GM23338 (cell line): ENCODE measurements around the gene MINDY1.

Experiments
- CREB1 ChIP-seq: fragments of 250-450 bp; sonication (Bioruptor Pico); IDR thresholded peaks from 2 replicates; pipeline ENCODE4 v1.5.0; 2020; ENCODE audit warnings: low read depth, mild to moderate bottlenecking, moderate library complexity
- EZH2 ChIP-seq: fragments of 200-600 bp; sonication (generic); IDR thresholded peaks from one replicate; pipeline ENCODE4 v1.8.0; 2017; ENCODE audit warnings: antibody characterized with exemption, mild to moderate bottlenecking, low read depth; ENCODE audit not compliant: unreplicated experiment
- EZH2phosphoT487 ChIP-seq: fragments of 200-600 bp; sonication (generic); IDR thresholded peaks from one replicate; pipeline ENCODE4 v1.8.1; 2018; ENCODE audit warnings: antibody characterized with exemption; ENCODE audit not compliant: unreplicated experiment
- JUNB ChIP-seq: IDR thresholded peaks from one replicate; pipeline ENCODE4 v1.6.1; 2016; ENCODE audit warnings: antibody characterized with exemption; ENCODE audit not compliant: unreplicated experiment
- POLR2AphosphoS5 ChIP-seq: IDR thresholded peaks from 2 replicates; pipeline ENCODE4 v1.6.1; 2016; ENCODE audit warnings: antibody characterized with exemption, low read depth
- ZNF331 ChIP-seq: fragments of 250-450 bp; sonication (Bioruptor Pico); IDR thresholded peaks from 2 replicates; pipeline ENCODE4 v1.5.0; 2020; ENCODE audit warnings: low read depth, mild to moderate bottlenecking, moderate library complexity
- TF ChIP-seq, protein P1 (sequence below), 2 experiments: fragments of 200-600 bp in 1 of 2; sonication (generic) in 1 of 2; conservative IDR thresholded peaks; 2 replicates each; pipeline versions ENCODE4 v1.5.1 to v1.6.1; 2016 to 2017; ENCODE audit warnings: antibody characterized with exemption in 2 of 2, low read depth in 2 of 2, mild to moderate bottlenecking in 2 of 2, moderate library complexity in 1 of 2
- TF ChIP-seq, protein P2 (sequence below): IDR thresholded peaks from one replicate; pipeline ENCODE4 v1.6.1; 2018; ENCODE audit warnings: antibody characterized with exemption; ENCODE audit not compliant: unreplicated experiment
- TF ChIP-seq, protein P3 (sequence below): IDR thresholded peaks from 2 replicates; pipeline ENCODE4 v1.6.1; 2016; ENCODE audit warnings: antibody characterized with exemption

DNA sequence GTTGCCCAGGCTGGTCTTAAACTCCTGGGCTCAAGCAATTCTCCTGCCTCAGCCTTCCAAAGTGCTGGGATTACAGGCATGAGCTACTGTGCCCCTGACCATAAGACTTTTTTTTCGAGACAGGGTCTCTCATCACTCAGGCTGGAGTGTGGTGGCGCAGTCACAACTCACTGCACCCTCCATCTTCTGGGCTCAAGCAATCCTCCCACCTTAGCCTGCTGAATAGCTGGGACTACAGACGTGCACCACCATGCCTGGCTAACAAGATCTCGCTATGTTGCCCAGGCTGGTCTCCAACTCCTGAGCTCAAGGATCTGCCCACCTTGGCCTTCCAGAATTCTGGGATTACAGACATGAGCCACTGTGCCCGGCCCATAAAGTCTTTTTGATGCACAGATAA is 42.8 kb upstream of the MINDY1 start:
- TF ChIP-seq, protein P1, sequence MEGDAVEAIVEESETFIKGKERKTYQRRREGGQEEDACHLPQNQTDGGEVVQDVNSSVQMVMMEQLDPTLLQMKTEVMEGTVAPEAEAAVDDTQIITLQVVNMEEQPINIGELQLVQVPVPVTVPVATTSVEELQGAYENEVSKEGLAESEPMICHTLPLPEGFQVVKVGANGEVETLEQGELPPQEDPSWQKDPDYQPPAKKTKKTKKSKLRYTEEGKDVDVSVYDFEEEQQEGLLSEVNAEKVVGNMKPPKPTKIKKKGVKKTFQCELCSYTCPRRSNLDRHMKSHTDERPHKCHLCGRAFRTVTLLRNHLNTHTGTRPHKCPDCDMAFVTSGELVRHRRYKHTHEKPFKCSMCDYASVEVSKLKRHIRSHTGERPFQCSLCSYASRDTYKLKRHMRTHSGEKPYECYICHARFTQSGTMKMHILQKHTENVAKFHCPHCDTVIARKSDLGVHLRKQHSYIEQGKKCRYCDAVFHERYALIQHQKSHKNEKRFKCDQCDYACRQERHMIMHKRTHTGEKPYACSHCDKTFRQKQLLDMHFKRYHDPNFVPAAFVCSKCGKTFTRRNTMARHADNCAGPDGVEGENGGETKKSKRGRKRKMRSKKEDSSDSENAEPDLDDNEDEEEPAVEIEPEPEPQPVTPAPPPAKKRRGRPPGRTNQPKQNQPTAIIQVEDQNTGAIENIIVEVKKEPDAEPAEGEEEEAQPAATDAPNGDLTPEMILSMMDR (conservative IDR thresholded peaks at IDR 0.05; ENCODE audit: low read depth in 2 of 2) = no peak
- no peak; the same call in 1 of the 2 replicates for TF ChIP-seq POLR2AphosphoS5
- TF ChIP-seq EZH2 = no peak
- TF ChIP-seq JUNB = no peak
- no peak for TF ChIP-seq EZH2phosphoT487
- TF ChIP-seq, protein P2, sequence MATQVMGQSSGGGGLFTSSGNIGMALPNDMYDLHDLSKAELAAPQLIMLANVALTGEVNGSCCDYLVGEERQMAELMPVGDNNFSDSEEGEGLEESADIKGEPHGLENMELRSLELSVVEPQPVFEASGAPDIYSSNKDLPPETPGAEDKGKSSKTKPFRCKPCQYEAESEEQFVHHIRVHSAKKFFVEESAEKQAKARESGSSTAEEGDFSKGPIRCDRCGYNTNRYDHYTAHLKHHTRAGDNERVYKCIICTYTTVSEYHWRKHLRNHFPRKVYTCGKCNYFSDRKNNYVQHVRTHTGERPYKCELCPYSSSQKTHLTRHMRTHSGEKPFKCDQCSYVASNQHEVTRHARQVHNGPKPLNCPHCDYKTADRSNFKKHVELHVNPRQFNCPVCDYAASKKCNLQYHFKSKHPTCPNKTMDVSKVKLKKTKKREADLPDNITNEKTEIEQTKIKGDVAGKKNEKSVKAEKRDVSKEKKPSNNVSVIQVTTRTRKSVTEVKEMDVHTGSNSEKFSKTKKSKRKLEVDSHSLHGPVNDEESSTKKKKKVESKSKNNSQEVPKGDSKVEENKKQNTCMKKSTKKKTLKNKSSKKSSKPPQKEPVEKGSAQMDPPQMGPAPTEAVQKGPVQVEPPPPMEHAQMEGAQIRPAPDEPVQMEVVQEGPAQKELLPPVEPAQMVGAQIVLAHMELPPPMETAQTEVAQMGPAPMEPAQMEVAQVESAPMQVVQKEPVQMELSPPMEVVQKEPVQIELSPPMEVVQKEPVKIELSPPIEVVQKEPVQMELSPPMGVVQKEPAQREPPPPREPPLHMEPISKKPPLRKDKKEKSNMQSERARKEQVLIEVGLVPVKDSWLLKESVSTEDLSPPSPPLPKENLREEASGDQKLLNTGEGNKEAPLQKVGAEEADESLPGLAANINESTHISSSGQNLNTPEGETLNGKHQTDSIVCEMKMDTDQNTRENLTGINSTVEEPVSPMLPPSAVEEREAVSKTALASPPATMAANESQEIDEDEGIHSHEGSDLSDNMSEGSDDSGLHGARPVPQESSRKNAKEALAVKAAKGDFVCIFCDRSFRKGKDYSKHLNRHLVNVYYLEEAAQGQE = no peak
- no peak for TF ChIP-seq ZNF331
- TF ChIP-seq CREB1 = no peak
- TF ChIP-seq, protein P3, sequence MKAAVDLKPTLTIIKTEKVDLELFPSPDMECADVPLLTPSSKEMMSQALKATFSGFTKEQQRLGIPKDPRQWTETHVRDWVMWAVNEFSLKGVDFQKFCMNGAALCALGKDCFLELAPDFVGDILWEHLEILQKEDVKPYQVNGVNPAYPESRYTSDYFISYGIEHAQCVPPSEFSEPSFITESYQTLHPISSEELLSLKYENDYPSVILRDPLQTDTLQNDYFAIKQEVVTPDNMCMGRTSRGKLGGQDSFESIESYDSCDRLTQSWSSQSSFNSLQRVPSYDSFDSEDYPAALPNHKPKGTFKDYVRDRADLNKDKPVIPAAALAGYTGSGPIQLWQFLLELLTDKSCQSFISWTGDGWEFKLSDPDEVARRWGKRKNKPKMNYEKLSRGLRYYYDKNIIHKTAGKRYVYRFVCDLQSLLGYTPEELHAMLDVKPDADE = no peak
